Esophagus squamous epithelium (tissue), 4 donors: ENCODE results near the gene NRF1.

Experiments
- CTCF ChIP-seq, 6 experiments: fragments of 450-650 bp in 4 of 6; fragments of 200-600 bp in 2 of 6; sonication (generic) in 2 of 6; IDR thresholded peaks; one replicate each; pipeline ENCODE4 v1.5.1; 2016 to 2019; ENCODE audit warnings: antibody characterized with exemption in 6 of 6, mild to moderate bottlenecking in 4 of 6, moderate library complexity in 4 of 6
- POLR2A ChIP-seq, 4 donors: fragments of 450-650 bp; IDR thresholded peaks; one replicate each; pipeline ENCODE4 v1.6.1; 2017; ENCODE audit warnings: antibody characterized with exemption in 4 of 4, mild to moderate bottlenecking in 4 of 4, moderate library complexity in 3 of 4

GRCh38 chr7:129789000-129789399 lies 177.5 kb downstream of the NRF1 start:
- TF ChIP-seq CTCF (IDR thresholded peaks at IDR 0.05) (no peak), POLR2A (IDR thresholded peaks at IDR 0.05) (no peak)
